Measurements from ENCODE around the gene RANBP3L.
A peak's percentile ranks its signal among the peaks of the same experiment; 100 is the strongest.

RANBP3L gene

DNA sequence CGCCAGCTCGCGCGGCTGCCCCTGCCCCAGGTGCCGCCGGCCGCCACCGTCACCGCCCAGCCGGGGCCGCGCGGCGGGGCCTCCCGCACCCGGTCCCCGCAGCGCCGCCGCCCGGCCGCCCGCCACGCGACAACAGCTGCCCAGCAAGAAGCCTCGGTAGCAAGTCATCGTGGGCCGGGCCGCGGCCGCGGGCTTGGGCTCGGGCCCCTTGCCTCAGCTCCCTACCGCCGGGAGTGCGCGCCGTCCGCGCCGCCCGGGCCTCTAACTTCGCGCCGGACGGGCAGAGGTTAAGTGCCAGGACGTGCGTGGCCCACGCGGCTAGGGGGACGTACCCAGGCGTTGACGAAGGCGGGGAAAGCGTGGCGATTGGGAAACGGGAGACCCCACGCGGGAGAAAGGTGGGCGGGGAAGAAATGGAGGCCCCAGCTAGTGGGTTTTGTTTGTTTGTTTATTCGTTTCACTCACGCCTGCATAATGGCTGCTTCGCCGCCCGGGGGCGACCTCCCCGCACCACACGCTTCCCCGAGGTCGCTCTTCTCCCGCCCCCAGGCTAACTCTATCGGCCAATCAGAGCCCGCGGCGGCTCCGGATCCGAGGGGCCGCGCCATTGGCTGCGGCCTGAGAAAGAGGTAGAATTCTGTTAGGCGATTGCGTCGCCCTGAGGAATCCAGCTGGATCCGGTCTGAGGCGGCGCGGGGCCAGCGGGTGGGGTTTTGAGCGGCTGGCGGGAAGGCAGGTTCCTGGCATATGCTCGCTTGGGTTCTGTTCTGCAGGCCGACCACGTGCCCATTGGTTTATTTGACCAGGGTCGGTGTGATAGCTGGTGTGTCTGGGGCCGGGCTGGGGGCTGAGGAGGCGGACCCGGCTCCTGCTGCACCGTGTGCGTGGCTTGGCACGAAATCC, 59.8 kb downstream of the RANBP3L start, which contains the start of gene NADK2:
Gene NADK2, minus strand, starts transcription at position 295 of the 903 bp plus-strand sequence. Its CDS starts 127 bp downstream, at position 168.
- CTCF ChIA-PET, result interaction anchor here (0.6 to 4.8 kb wide), 33 partner anchors 9 to 450 kb away, joined by 3 to 31 read pairs (median 5); partner anchors contain the start of genes LMBRD2 and SKP2
- peak within 1 kb of the TSS; percentile 78 for H3K4me3 ChIP-seq (ENCODE audit: low read depth, low read length)
- POLR2A ChIA-PET, result interaction anchor here (0.6 to 2.2 kb wide), 4 partner anchors 18 to 90 kb away, joined by 3 to 8 read pairs (median 4); partner anchors contain the start of genes LMBRD2 and SKP2
- peak; percentile 71 for DNase-seq (ENCODE audit: low read depth, low spot score)
- TF ChIP-seq, protein P1, sequence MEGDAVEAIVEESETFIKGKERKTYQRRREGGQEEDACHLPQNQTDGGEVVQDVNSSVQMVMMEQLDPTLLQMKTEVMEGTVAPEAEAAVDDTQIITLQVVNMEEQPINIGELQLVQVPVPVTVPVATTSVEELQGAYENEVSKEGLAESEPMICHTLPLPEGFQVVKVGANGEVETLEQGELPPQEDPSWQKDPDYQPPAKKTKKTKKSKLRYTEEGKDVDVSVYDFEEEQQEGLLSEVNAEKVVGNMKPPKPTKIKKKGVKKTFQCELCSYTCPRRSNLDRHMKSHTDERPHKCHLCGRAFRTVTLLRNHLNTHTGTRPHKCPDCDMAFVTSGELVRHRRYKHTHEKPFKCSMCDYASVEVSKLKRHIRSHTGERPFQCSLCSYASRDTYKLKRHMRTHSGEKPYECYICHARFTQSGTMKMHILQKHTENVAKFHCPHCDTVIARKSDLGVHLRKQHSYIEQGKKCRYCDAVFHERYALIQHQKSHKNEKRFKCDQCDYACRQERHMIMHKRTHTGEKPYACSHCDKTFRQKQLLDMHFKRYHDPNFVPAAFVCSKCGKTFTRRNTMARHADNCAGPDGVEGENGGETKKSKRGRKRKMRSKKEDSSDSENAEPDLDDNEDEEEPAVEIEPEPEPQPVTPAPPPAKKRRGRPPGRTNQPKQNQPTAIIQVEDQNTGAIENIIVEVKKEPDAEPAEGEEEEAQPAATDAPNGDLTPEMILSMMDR (IDR thresholded peaks at IDR 0.05; ENCODE audit: insufficient read depth, low read length, missing control alignments), result peak; percentile 68

DNA sequence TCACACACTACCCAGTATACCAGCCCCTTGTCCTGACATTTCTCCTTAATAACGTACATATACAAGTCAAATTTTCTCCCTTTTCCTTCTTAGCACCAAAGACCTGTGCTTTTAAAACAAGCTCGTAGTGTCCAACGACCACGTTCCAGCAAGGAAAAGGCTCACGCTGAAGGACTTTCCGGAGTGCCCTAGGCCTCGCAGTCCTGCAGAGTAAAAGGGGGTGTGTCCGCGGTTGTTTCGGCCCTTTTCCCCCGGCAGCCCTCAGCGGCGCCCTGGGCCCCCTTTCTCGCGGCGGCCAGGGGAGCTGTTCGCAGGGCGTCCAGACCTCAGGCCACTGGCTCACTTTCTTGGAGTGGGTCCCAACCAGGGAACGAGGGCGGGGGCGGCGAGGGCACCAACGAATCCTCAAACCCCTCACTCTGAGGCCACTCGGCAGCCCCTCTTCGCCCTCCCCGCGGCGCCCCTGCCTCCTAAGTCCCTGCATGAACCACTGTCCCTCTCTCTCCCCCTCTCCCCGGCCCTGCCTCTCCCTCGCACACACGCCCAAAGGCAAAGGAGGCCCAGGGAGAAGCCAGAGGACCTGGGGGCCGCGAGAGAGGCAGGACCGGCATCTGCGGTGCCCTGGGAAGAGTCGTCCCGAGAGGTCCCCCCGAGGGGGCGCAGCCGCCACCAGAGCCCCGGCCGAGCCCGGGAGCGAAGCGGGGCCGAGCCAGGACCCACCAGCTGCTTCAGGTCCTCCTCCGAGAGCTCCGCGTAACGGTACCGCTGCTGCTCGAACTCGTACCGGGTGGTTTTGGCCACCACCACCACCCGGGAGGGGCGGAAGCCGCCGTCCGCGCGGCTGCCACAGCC, 60.7 kb downstream of the RANBP3L start:
- ChIA-PET POLR2A (interaction anchor here (0.7 to 2.2 kb wide), 3 partner anchors 38 to 90 kb away, joined by 3 to 8 read pairs (median 4); partner anchors contain the start of genes LMBRD2 and SKP2), CTCF (interaction anchor here (0.6 to 4.8 kb wide), 33 partner anchors 8 to 451 kb away, joined by 3 to 31 read pairs (median 5); partner anchors contain the start of genes LMBRD2 and SKP2)
- TF ChIP-seq, protein P1 (IDR thresholded peaks at IDR 0.05; ENCODE audit: insufficient read depth, low read length, missing control alignments), result peak; percentile 4
- DNase-seq (ENCODE audit: low read depth, low spot score), result no peak
- H3K4me3 ChIP-seq (ENCODE audit: low read depth, low read length), result peak overlapping the region; percentile 78

DNA sequence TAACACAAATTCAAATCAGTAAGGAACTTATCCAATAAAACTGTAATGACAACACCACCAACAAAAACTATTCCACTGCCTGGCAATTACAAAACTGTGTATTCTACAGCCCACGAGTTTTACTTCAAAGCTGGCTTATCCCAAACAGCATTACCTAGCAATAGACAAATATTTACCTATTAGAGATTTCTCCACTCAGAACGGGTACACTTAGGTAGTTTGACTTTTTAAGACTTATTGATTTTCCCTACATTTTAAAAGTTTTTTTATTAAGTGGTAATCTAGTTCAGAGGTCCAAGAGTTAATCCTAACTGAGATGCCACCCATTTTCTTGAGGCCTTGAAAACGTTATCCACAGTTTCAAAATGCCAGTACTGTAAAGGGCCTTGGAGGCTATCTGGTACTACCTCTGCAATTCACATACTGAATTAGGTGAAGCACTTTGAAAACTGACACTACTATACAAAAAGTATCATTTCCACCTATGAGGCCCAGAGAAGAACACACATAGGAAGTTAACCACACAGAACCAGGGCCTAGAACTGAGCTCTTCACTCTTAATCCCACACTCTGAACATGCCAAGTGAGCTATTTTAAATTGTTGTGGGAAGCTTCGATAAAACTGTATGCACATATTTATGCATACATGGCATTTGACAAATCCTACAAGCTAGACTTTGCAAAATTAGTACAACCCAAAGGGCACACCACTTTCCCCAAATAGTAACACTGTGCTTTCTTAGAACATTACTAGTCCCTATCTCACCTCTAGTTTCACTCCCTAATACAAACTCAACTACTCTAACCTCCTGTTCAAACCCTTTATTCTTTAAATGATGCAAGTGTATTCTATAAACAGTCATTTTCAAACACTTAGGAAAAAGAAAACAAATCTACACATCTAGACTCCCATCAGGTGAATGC, 62.1 kb downstream of the RANBP3L start:
- CTCF ChIA-PET, result interaction anchor here (1.0 to 4.8 kb wide), 6 partner anchors 12 to 82 kb away, joined by 3 to 27 read pairs (median 9); no protein-coding TSS in a partner anchor
- TF ChIP-seq, protein P1 (IDR thresholded peaks at IDR 0.05; ENCODE audit: insufficient read depth, low read length, missing control alignments), result no peak
- DNase-seq (ENCODE audit: low read depth, low spot score), result no peak
- peak overlapping the region; percentile 78 for H3K4me3 ChIP-seq (ENCODE audit: low read depth, low read length)
- POLR2A ChIA-PET, result no interaction called here

GRCh38 chr5:36238502-36239295, 63.0 kb downstream of the RANBP3L start:
- H3K4me3 ChIP-seq (ENCODE audit: low read depth, low read length), result no peak overlapping the region
- DNase-seq (ENCODE audit: low read depth, low spot score), result no peak
- POLR2A ChIA-PET, result no interaction called here
- TF ChIP-seq, protein P1 (IDR thresholded peaks at IDR 0.05; ENCODE audit: insufficient read depth, low read length, missing control alignments), result no peak
- CTCF ChIA-PET, result interaction anchor here (1.0 to 1.9 kb wide), 4 partner anchors 19 to 81 kb away, joined by 3 to 6 read pairs (median 3); no protein-coding TSS in a partner anchor

GRCh38 chr5:36237751-36238150, 64.0 kb downstream of the RANBP3L start:
- H3K4me3 ChIP-seq (ENCODE audit: low read depth, low read length), result no peak overlapping the region
- CTCF ChIA-PET, result interaction anchor here (0.7 to 1.9 kb wide), 6 partner anchors 11 to 178 kb away, joined by 3 to 6 read pairs (median 3); no protein-coding TSS in a partner anchor
- DNase-seq (ENCODE audit: low read depth, low spot score), result no peak
- POLR2A ChIA-PET, result no interaction called here
- TF ChIP-seq, protein P1 (IDR thresholded peaks at IDR 0.05; ENCODE audit: insufficient read depth, low read length, missing control alignments), result no peak
